Activated CD8-positive, alpha-beta memory T cell treated with anti-CD3 and anti-CD28 coated beads, Interleukin-2, amount 50 U/mL, for 24 hours (primary cell): ENCODE measurements around the gene KDM4B.

Experiments used
- DNase-seq: peaks from one replicate; pipeline ENCODE4 v3.0.0-alpha.2; 2020; ENCODE audit errors: extremely low read depth

Gene KDM4B

DNA sequence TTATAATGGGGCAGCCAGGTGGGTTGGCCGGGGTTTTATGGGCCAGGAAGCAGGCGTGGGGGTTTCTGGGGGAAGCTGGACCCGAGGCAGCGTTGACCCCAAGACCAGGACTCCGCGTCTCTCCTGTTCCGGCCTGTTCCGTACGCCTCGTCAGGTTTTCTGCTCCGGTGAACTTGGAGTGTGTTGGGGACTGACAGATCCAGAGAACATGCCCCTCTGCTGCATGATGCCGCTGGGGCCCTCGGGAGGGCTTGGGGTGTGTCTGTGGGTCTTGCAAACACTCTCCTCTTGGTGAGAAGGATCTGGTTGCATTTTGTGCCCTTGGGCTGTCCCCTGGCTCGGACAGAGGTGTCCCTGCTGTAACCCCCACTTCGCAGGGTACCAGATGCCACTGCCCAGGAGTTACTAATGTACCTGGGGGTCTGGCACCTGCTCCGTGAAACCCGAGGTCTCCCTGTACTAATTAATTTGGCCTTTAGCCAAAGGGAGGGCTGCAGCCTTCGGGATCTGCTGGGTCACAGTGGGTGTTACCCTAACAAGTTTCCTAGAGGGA is 15.6 kb downstream of the KDM4B start:
- DNase-seq = no peak

- no peak for DNase-seq
Observed at GRCh38 chr19:4985551-4985991, 16.7 kb downstream of the KDM4B start.

- no peak for DNase-seq
Observed at GRCh38 chr19:4986056-4986455, 17.1 kb downstream of the KDM4B start.

DNA sequence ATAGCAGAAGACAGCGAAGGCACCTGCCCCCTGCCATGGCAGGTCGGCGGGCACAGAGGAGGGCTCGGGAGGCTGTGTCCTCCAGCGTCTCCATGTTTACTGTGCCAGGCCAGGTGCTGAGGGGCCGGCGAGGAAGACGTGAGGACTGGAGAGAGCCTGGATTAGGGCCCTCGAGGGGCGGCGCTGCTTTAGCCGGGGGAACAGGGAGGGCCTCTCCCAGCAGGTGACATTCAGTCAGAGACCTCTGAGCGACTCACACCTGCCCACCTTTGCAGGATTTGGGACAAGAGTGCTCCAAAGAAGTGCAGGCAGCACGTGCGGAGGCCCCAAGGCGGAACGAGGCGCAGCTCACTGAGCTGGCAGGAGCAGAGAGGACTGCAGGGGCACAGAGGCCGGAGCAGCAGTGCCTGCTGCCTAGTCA is 17.6 kb downstream of the KDM4B start:
- DNase-seq = no peak

GRCh38 chr19:4987256-4987655 is 18.3 kb downstream of the KDM4B start:
- DNase-seq = no peak

GRCh38 chr19:4987692-4988370 is 18.9 kb downstream of the KDM4B start:
- DNase-seq = no peak

- DNase-seq = no peak
Observed at GRCh38 chr19:4988770-4989251, 19.9 kb downstream of the KDM4B start.

DNA sequence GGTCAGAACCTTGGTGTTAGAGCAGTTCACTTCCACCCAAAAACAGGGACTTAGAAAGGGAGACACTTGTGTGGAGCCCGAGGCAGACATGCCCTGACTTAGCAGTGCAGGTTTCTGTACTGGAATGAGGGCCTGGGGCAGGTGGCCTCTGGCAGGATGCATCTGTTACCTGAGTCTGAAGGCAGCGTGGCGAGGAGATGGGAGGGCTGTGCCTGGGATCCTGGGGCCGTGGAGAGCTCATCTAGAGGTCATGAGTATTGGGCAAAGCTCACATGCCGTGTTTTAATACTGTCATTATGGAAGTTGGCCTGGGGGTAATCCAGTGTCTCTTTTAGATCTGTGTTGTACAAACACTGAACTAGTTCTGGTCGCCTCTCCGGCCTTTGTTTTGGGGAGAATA is 21.4 kb downstream of the KDM4B start:
- DNase-seq = no peak

GRCh38 chr19:4991538-4991937 is 22.6 kb downstream of the KDM4B start:
- DNase-seq = no peak

DNA sequence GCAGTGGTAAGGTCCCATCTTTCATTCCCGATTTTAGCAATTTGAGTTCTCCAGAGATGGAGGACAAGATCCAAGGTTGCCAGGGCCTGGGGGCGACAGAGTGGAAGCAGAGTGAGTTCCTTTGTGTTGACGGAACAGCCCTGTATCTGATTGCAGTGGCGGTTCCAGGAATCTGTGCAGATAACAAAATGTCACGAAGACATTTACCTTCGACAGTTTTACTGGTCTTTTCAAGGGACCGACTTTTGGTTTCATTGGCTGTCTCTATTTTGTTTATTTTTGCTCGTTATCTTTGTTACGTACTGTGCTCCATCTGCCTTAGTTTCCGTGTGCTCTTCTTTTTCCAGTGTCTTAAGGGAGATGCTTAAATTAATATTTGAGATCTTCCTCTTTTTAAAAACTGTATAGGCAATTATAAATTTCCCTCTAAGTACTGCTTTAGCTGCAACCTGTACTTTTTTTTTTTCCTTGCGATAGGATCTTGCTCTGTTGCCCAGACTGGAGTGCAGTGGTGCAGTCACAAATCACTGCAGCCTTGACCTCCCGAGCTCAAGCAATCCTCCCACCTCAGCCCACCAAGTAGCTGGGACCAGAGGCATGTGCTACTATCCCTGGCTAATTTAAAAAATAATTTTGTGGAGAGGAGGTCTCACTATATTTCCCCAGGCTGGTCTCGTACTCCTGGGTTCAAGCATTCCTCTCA is 23.2 kb downstream of the KDM4B start:
- no peak for DNase-seq

DNA sequence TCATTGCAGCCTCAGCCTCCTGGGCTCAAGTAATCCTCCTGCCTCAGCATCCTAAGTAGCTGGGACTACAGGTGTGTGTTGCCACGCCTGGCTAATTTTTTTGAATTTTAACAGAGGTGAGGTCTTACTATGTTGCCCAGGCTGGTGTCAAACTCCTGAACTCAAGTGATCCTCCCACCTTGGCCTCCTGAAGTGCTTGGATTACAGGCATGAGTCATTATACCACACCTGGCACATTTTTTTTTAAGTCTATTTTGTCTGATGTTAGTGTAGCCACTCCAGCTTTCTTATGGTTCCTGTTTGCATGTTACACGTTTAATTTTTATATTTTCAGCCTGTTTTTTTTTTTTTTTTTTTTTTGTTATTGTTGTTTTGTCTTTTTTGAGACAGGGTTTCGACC is 24.8 kb downstream of the KDM4B start:
- DNase-seq = no peak

- DNase-seq = no peak
Observed at GRCh38 chr19:4996701-4997100, 27.8 kb downstream of the KDM4B start.

DNA sequence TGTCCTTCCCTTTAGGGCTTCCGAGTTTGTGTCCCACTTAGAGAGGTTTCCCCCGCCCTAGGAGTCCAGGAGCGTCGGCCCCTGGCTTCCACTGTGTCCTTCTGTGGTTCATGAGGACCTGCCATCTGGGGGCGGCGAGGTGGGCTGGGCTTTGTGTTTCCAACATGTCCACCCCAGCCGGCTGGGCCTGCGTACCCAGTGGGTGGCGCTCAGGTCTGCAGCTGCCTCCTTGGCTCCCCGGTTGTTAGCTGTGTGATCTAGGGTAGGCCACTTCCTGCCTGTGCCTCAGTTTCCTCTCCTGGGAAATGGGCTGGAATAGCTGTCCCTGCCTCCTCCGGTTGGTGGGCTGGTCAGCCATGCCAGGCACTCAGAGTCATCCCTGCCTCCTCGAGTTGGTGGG is 28.4 kb downstream of the KDM4B start:
- no peak for DNase-seq

DNA sequence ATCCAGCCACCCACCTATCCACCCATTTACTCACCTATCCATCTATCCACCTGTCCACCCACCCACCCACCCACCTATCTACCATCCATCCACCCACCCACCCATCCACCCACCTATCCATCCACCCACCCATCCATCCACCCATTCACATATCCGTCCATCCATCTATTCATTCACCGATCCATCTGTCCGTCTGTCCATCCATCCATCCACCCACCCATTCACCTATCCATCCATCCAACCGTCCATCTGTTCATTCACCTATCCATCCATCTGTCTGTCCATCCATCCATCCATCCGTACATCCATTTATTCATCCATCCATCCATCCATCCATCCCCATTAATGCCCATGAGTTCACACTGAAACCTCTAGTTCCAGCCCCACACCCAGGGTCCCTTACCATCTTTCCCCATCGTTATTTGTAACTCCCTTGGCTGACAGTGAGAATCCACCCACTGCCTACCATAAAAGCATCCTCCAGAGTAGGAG is 31.3 kb downstream of the KDM4B start:
- no peak for DNase-seq

DNA sequence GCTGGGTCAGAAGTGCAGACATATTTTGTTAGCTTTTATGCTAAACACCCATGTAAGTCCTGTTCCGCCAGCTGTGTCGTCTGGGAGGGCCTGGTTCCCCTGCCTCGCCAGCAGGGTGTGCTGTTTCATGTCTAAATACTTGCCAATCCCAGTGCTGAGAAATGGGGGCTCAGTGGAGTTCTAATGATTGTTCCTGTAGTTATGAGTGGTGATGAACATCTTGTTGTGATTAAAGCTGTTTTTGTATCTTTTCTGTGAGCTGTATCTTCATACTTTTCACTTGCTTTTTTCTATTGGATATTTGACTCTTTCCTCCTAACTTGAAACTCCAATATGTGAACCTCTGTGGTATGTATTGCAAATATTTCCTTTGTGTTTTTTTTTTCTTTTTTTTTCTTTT is 32.7 kb downstream of the KDM4B start:
- DNase-seq = no peak

GRCh38 chr19:5002143-5002542 is 33.2 kb downstream of the KDM4B start:
- no peak for DNase-seq

DNA sequence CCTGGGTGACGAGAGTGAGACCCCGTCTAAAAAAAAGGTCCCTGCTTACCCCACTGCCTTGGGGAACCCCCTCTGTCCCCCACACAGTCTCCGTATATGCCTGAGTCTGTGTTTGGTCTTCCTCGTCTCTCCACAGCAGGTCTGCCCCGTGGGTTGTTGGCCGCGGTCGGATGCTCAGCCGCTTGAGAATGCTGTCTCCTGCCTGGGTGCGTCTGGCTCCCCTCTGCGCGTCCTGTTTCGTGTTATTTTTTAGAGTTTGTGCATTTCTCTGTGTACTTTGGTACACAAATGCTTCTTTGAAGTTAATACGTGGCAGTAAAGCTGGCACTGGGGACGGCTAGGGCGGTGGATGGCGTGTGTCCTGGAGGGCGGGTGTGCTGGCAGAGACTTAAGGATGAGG is 34.9 kb downstream of the KDM4B start:
- no peak for DNase-seq

GRCh38 chr19:5005096-5005495 is 36.2 kb downstream of the KDM4B start:
- DNase-seq = no peak

DNA sequence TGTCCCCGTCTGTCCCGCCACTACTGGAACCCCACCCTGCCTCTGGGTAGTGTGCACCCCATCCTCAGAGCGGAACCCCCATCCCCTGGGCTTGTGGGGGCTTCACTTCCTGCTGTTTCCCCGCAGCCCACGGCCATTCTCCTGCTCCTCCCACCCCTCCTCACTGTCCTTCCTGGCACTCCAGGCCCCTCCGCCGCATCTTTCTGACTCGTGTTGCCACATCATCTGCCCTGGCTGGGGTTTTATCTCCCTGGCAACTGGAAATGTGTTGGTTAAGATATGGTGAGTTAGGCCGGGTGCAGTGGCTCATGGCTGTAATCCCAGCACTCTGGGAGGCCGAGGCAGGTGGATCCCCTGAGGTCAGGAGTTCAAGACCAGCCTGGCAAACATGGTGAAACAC is 37.3 kb downstream of the KDM4B start:
- no peak for DNase-seq

DNA sequence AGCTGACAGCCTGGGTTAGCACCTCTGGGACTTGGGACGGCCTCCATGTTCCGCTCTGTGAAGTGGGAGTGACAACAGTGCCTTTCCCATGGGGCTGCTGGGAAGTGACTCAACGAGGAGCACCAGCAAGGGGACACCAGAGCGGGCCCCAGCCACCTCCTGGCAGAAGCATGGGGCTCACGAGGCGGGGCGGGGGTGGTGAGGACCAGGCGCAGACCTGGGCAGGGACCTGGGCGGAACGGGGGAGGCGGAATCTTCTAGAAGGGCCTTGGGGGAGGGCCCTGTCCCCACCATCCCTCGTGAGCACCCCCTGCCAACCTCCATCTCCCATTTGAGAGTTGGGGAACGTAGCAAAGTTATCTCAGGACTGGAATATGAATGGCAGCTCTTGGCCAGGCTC is 37.9 kb downstream of the KDM4B start:
- DNase-seq = no peak

DNA sequence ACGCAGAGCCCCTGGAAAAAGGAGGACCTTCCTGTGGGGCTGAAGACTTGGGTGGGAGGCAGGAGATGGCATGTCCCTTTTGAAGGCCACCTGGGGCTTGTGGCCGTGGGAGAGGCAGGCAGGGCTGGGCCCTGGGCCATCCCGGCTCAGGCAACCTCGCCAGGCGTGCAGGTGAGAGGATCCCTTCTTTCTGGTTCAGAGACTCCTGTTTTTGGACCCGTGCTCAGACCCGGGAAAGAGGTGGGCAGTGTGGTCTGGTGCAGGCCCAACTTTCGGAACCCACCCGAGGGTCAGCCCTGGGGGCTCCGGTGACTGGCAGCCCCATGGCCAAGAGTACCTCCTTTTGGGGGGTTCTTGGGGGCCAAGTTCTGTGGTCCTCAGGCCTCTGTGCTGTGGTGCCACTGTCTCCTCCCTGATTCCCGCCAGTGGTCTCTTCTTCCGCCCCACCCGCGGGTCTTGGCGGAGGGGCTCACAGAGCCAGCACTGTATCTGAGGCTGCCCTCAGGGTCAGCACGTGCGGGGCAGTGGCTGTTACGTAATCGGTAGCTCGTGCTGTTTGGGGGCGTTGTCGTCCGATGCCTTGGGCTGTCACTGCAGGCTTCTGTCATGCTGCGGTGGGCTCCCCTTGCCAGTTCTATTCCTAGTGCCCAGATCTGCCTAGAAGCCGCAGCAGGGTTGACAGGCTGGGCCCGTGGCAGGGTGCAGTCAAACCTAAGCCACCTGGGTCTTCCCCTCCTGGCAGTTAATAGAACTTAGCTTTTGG is 42.7 kb downstream of the KDM4B start:
- DNase-seq = no peak
